Caco-2 (cell line): ENCODE measurements around the gene MFSD6L. TPM values are rescaled to one million over a fixed set of nuclear protein-coding genes. Genes with fewer than 3 reads are reported as not detected.

Source experiments
- BruUV-seq: library from RNA; stranded (reverse); fragments of 400-500 nt; replicated peaks from 2 replicates; lab custom pipeline; 2021; lab: Mats Ljungman, UMichigan
- CTCF ChIA-PET: fragments of 300-600 bp; sonication (Branson Sonifier 250); formaldehyde crosslinking; loops from one replicate; lab custom pipeline; 2022; ENCODE audit warnings: antibody characterized with exemption; lab: Charles Lee
- POLR2A ChIA-PET: fragments of 300-600 bp; sonication (Branson Sonifier 250); formaldehyde crosslinking; loops from one replicate; lab custom pipeline; 2022; ENCODE audit warnings: antibody characterized with exemption; lab: Charles Lee
- DNase-seq, 2 experiments: peaks; one replicate each; pipeline versions ENCODE4 v3.0.0 to v3.0.0-alpha.2; 2020 to 2022
- H3K27me3 ChIP-seq: replicated peaks from 2 replicates; pipeline ENCODE4 v1.6.0; 2011; ENCODE audit warnings: low read length; ENCODE audit not compliant: control insufficient read depth, insufficient read depth
- H3K36me3 ChIP-seq: 2 replicates; pipeline ENCODE4 v1.5.1; 2011; ENCODE audit warnings: low read length; ENCODE audit not compliant: control insufficient read depth, insufficient read depth
- H3K4me1 ChIP-seq: fragments of 250-450 bp; sonication (Bioruptor Pico); 2 replicates; pipeline ENCODE4 v1.5.1; 2020; ENCODE audit warnings: mild to moderate bottlenecking
- H3K4me3 ChIP-seq: 2 replicates; pipeline ENCODE4 v1.5.1; 2011; ENCODE audit warnings: low read depth, mild to moderate bottlenecking, control low read depth, low read length
- H3K9me3 ChIP-seq: fragments of 250-450 bp; sonication (Bioruptor Pico); 2 replicates; pipeline ENCODE4 v1.5.1; 2020; ENCODE audit warnings: mild to moderate bottlenecking, moderate library complexity
- H3K27ac Mint-ChIP-seq: one replicate; pipeline ENCODE4 v1.8.0; 2022; ENCODE audit warnings: mixed read lengths; ENCODE audit not compliant: unreplicated experiment
- H3K27me3 Mint-ChIP-seq: one replicate; pipeline ENCODE4 v1.8.0; 2022; ENCODE audit warnings: mixed read lengths; ENCODE audit not compliant: insufficient read depth, unreplicated experiment
- H3K36me3 Mint-ChIP-seq: one replicate; pipeline ENCODE4 v1.8.0; 2022; ENCODE audit warnings: mild to moderate bottlenecking, mixed read lengths; ENCODE audit not compliant: insufficient read depth, unreplicated experiment
- H3K4me1 Mint-ChIP-seq: one replicate; pipeline ENCODE4 v1.8.0; 2022; ENCODE audit warnings: low read depth, mixed read lengths; ENCODE audit not compliant: unreplicated experiment
- H3K4me3 Mint-ChIP-seq: one replicate; pipeline ENCODE4 v1.8.0; 2022; ENCODE audit warnings: mild to moderate bottlenecking, moderate library complexity, mixed read lengths; ENCODE audit not compliant: unreplicated experiment
- H3K9me3 Mint-ChIP-seq: one replicate; pipeline ENCODE4 v1.8.0; 2022; ENCODE audit warnings: mixed read lengths; ENCODE audit not compliant: unreplicated experiment
- CTCF ChIP-seq, 2 experiments: fragments of 200-600 bp in 1 of 2; IDR thresholded peaks; 1 replicate in 1 of 2; 2 replicates in 1 of 2; pipeline versions ENCODE4 v1.5.1 to v1.8.0; 2011 to 2022; ENCODE audit warnings: antibody characterized with exemption in 1 of 2, control low read depth in 1 of 2, inconsistent platforms in 1 of 2, low read depth in 1 of 2, low read length in 1 of 2, mild to moderate bottlenecking in 1 of 2, moderate library complexity in 1 of 2; ENCODE audit not compliant: insufficient read depth in 1 of 2, severe bottlenecking in 1 of 2, unreplicated experiment in 1 of 2
- intact Hi-C: fragments of 100-400 bp; cut with micrococcal nuclease; formaldehyde crosslinking; loops from one replicate; pipeline ENCODE4 v1.10.0; 2022; ENCODE audit not compliant: unreplicated experiment
- total RNA-seq: library from RNA; stranded (reverse); gene quantifications from 2 replicates; pipeline ENCODE4 v1.2.3, GENCODE V29; 2022

MFSD6L gene
- total RNA-seq, 1 experiment from 2014 or later: not detected

DNA sequence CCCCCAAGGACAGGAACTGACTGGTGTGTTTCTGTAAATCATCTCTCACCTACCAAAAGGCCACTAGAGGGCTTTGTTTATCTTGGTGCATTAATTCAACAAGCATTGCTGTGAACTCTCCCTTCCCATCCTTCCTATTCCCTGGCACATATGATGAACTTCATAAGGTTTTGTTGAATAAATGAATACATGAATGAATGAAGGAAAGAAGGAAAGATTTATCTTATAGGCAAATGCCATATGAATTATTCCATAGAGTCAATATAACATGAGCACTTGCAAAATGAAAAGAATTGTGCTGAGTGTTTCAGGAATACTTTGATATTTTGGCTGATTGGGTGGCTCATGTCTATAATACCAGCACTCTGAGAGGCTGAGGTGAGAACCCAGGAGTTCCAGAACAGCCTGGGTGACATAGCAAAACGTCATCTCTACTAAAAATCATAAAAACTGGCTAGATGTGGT lies 45.2 kb downstream of the MFSD6L start:
- no TSS peak for BruUV-seq
- no peak overlapping the region for H3K27ac Mint-ChIP-seq
- H3K27me3 ChIP-seq: no peaks in the 10 kb centered on the region; the same call in 1 of the 2 replicates
- no peaks in the 10 kb centered on the region for H3K4me1 Mint-ChIP-seq
- no peaks in the 10 kb centered on the region for H3K36me3 ChIP-seq
- intact Hi-C loops: loop anchor here (1.0 kb wide), 1 partner anchor 31 kb away; no protein-coding TSS in a partner anchor
- peaks cover 30% of the 10 kb centered on the region for H3K27me3 Mint-ChIP-seq
- H3K9me3 Mint-ChIP-seq: no peaks in the 10 kb centered on the region
- H3K36me3 Mint-ChIP-seq: no peaks in the 10 kb centered on the region
- DNase-seq: peak in 1 of 2 experiments; percentile 14
- H3K4me3 ChIP-seq: no peak overlapping the region
- ChIA-PET CTCF (no interaction called here), POLR2A (no interaction called here)
- H3K4me3 Mint-ChIP-seq: no peak overlapping the region
- H3K9me3 ChIP-seq: no peaks in the 10 kb centered on the region
- peak; percentile 29 to 49 for TF ChIP-seq CTCF (IDR thresholded peaks at IDR 0.05; ENCODE audit: insufficient read depth in 1 of 2, low read depth in 1 of 2, low read length in 1 of 2, severe bottlenecking in 1 of 2, unreplicated experiment in 1 of 2)
- no peaks in the 10 kb centered on the region for H3K4me1 ChIP-seq

DNA sequence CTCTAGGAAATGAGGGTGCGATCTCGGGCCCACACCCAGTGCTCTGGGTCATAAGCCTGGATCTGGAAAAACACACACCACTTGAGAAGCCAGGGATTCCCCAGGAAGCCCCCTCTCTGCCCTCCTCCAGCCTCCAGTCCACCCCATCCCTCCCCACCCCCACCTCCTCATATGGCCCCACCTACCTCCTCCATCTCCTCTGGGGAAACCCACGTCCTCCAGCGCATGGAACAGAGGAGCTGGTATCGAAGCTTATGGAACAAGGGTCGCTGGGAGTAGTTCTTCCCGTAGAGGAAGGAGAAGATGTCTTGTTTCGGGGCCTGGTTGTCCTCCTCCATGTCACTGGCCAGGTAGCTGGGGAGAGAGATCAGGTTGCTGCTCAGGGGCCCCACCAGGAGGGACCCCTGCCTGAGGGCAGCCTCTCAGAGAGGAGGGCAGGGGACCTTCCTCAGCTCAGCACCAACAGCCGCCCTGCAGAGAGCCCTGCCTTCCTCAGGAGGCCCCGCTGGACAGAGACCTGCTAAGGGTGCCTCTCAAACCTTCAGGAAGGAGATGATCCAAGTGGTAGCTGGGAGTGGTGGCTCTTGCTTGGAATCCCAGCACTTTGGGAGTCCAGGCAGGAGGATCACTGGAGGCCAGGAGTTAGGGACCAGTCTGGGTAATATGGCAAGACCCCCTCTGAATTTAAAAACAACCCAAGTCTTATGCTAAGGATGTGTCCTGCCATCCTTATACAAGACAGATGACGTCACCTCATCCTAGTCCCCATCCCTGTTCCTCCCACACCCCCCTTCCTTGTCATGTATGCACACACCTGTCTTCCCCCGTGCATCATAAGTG lies 45.8 kb downstream of the MFSD6L start:
- intact Hi-C loops: no loop called here
- H3K9me3 Mint-ChIP-seq: no peaks in the 10 kb centered on the region
- Histone ChIP-seq H3K4me1 (no peaks in the 10 kb centered on the region), H3K4me3 (no peak overlapping the region), H3K9me3 (no peaks in the 10 kb centered on the region), H3K36me3 (no peaks in the 10 kb centered on the region), H3K27me3 (no peaks in the 10 kb centered on the region; the same call in 1 of the 2 replicates)
- no TSS peak for BruUV-seq
- H3K27me3 Mint-ChIP-seq: peaks cover 30% of the 10 kb centered on the region
- H3K4me1 Mint-ChIP-seq: no peaks in the 10 kb centered on the region
- no peaks in the 10 kb centered on the region for H3K36me3 Mint-ChIP-seq
- DNase-seq: no peak
- no peak overlapping the region for H3K4me3 Mint-ChIP-seq
- no peak for TF ChIP-seq CTCF (IDR thresholded peaks at IDR 0.05; ENCODE audit: insufficient read depth in 1 of 2, low read depth in 1 of 2, low read length in 1 of 2, severe bottlenecking in 1 of 2, unreplicated experiment in 1 of 2)
- H3K27ac Mint-ChIP-seq: no peak overlapping the region
- ChIA-PET CTCF (no interaction called here), POLR2A (no interaction called here)

- no peaks in the 10 kb centered on the region for H3K4me1 Mint-ChIP-seq
- H3K4me3 Mint-ChIP-seq: no peak overlapping the region
- H3K27me3 Mint-ChIP-seq: peaks cover 2% of the 10 kb centered on the region
- DNase-seq: no peak
- no peaks in the 10 kb centered on the region for H3K36me3 Mint-ChIP-seq
- ChIA-PET POLR2A (no interaction called here), CTCF (no interaction called here)
- intact Hi-C loops: loop anchor here (10.0 kb wide), 2 partner anchors 115 to 335 kb away; partner anchors contain the start of gene MYH10
- TF ChIP-seq CTCF (IDR thresholded peaks at IDR 0.05; ENCODE audit: insufficient read depth in 1 of 2, low read depth in 1 of 2, low read length in 1 of 2, severe bottlenecking in 1 of 2, unreplicated experiment in 1 of 2): no peak
- H3K27ac Mint-ChIP-seq: no peak overlapping the region
- Histone ChIP-seq H3K9me3 (no peaks in the 10 kb centered on the region), H3K36me3 (no peaks in the 10 kb centered on the region), H3K4me3 (no peak overlapping the region), H3K27me3 (no peaks in the 10 kb centered on the region; the same call in 1 of the 2 replicates), H3K4me1 (no peaks in the 10 kb centered on the region)
- no peaks in the 10 kb centered on the region for H3K9me3 Mint-ChIP-seq
- no TSS peak for BruUV-seq
Observed at GRCh38 chr17:8749616-8750015, 49.5 kb downstream of the MFSD6L start.
